NCI-H748 treated with DMSO at 0.1 percent for 48 hours (cell line): ENCODE measurements around the gene THUMPD1.
"Not testable (repeated sequence)": the region's sequence is repeated elsewhere in the genome, so short reads cannot be mapped to it uniquely, and the experiment has no call there.

Experiments
- DNase-seq: peaks from one replicate; lab custom pipeline; 2025; lab: John Stamatoyannopoulos, UW

THUMPD1 gene

GRCh38 chr16:20747030-20747816 lies 5.6 kb upstream of the THUMPD1 start:
- no peak for DNase-seq

- no peak for DNase-seq
These were observed 4.8 kb upstream of the THUMPD1 start for GRCh38 chr16:20746461-20746860.

GRCh38 chr16:20744922-20745440 lies 3.4 kb upstream of the THUMPD1 start:
- DNase-seq: no peak

GRCh38 chr16:20743591-20743990 lies 2.0 kb upstream of the THUMPD1 start:
- no peak for DNase-seq

GRCh38 chr16:20740901-20741521 lies 607 bp downstream of the THUMPD1 start:
- peak; percentile 32 for DNase-seq

- no peak for DNase-seq
These were observed 1.4 kb downstream of the THUMPD1 start for GRCh38 chr16:20740007-20740883.

- DNase-seq: no peak
These were observed 6.1 kb downstream of the THUMPD1 start for GRCh38 chr16:20735490-20735889.

GRCh38 chr16:20734782-20735181 lies 6.8 kb downstream of the THUMPD1 start:
- no peak for DNase-seq

GRCh38 chr16:20734056-20734455 lies 7.6 kb downstream of the THUMPD1 start:
- DNase-seq: no peak

- DNase-seq: no peak
These were observed 12.5 kb downstream of the THUMPD1 start for GRCh38 chr16:20729141-20729540.

- no peak for DNase-seq
These were observed 14.4 kb downstream of the THUMPD1 start for GRCh38 chr16:20727181-20727580.

GRCh38 chr16:20726661-20727060 lies 15.0 kb downstream of the THUMPD1 start:
- no peak for DNase-seq

GRCh38 chr16:20720251-20720650 lies 21.4 kb downstream of the THUMPD1 start:
- no peak for DNase-seq

GRCh38 chr16:20717718-20718117 lies 23.9 kb downstream of the THUMPD1 start:
- DNase-seq: not testable (repeated sequence)

- no peak for DNase-seq
These were observed 30.2 kb downstream of the THUMPD1 start for GRCh38 chr16:20711277-20711911.

GRCh38 chr16:20708129-20708528 lies 33.5 kb downstream of the THUMPD1 start:
- not testable (repeated sequence) for DNase-seq

- DNase-seq: no peak
These were observed 34.2 kb downstream of the THUMPD1 start for GRCh38 chr16:20707461-20707860.

- DNase-seq: not testable (repeated sequence)
These were observed 35.6 kb downstream of the THUMPD1 start for GRCh38 chr16:20705972-20706371.

- DNase-seq: no peak
These were observed 37.3 kb downstream of the THUMPD1 start for GRCh38 chr16:20704281-20704680.

- DNase-seq: not testable (repeated sequence)
These were observed 39.9 kb downstream of the THUMPD1 start for GRCh38 chr16:20701692-20702091.

- DNase-seq: no peak
These were observed 45.0 kb downstream of the THUMPD1 start for GRCh38 chr16:20696618-20697017.

- DNase-seq: no peak
These were observed 46.6 kb downstream of the THUMPD1 start for GRCh38 chr16:20695024-20695423.
